HG02642 (cell line): Measurements from ENCODE around the gene PBXIP1.

Source experiments
- ATAC-seq: cut with Tn5 transposase; IDR thresholded peaks from one replicate; pipeline ENCODE4 v1.9.1; 2021; ENCODE audit warnings: mild to moderate bottlenecking; ENCODE audit not compliant: unreplicated experiment, poor library complexity

Gene PBXIP1

GRCh38 chr1:154958681-154959425 lies 3.0 kb upstream of the PBXIP1 start:
- no peak for ATAC-seq

- ATAC-seq = no peak
Measured at GRCh38 chr1:154958036-154958435, 2.1 kb upstream of the PBXIP1 start.

- no peak for ATAC-seq
Measured at GRCh38 chr1:154957091-154957657, 1.3 kb upstream of the PBXIP1 start.

GRCh38 chr1:154956544-154956941 lies 644 bp upstream of the PBXIP1 start:
- no peak for ATAC-seq

- peak; percentile 50 for ATAC-seq
Measured at GRCh38 chr1:154955039-154955717, 721 bp downstream of the PBXIP1 start.

GRCh38 chr1:154954541-154954940 lies 1.4 kb downstream of the PBXIP1 start:
- ATAC-seq = no peak

- ATAC-seq = no peak
Measured at GRCh38 chr1:154953611-154954038, 2.3 kb downstream of the PBXIP1 start.

GRCh38 chr1:154952664-154953063 lies 3.2 kb downstream of the PBXIP1 start:
- ATAC-seq = no peak

GRCh38 chr1:154951901-154952657 lies 3.8 kb downstream of the PBXIP1 start:
- ATAC-seq = no peak

- ATAC-seq = no peak
Measured at GRCh38 chr1:154948079-154948478, 7.8 kb downstream of the PBXIP1 start.

- no peak for ATAC-seq
Measured at GRCh38 chr1:154945962-154946850, 9.7 kb downstream of the PBXIP1 start.

- no peak for ATAC-seq
Measured at GRCh38 chr1:154945160-154945961, 10.5 kb downstream of the PBXIP1 start.

GRCh38 chr1:154944401-154945159 lies 11.3 kb downstream of the PBXIP1 start:
- no peak for ATAC-seq

GRCh38 chr1:154943649-154944400 lies 12.1 kb downstream of the PBXIP1 start:
- ATAC-seq = no peak

GRCh38 chr1:154941333-154942013 lies 14.4 kb downstream of the PBXIP1 start:
- ATAC-seq = no peak

- ATAC-seq = no peak
Measured at GRCh38 chr1:154940651-154941194, 15.2 kb downstream of the PBXIP1 start.

GRCh38 chr1:154940213-154940560 lies 15.7 kb downstream of the PBXIP1 start:
- no peak for ATAC-seq
